Nephron progenitor cell (in vitro differentiated cells): ENCODE measurements around the gene CAMTA1.

ENCODE experiments used
- DNase-seq: peaks from one replicate; pipeline ENCODE4 v3.0.0; 2021
- H3K27ac Mint-ChIP-seq: 2 replicates; pipeline ENCODE4 v1.8.0; 2021; ENCODE audit warnings: mild to moderate bottlenecking, moderate library complexity, mixed read lengths
- H3K27me3 Mint-ChIP-seq: 2 replicates; pipeline ENCODE4 v1.8.0; 2021; ENCODE audit warnings: mild to moderate bottlenecking, low read depth, mixed read lengths; ENCODE audit not compliant: poor library complexity
- H3K36me3 Mint-ChIP-seq: 2 replicates; pipeline ENCODE4 v1.8.0; 2021; ENCODE audit warnings: low read depth, mixed read lengths
- H3K4me1 Mint-ChIP-seq: 2 replicates; pipeline ENCODE4 v1.8.0; 2021; ENCODE audit warnings: mixed read lengths
- H3K4me3 Mint-ChIP-seq: 2 replicates; pipeline ENCODE4 v1.8.0; 2021; ENCODE audit warnings: mild to moderate bottlenecking, moderate library complexity, mixed read lengths
- H3K9me3 Mint-ChIP-seq: 2 replicates; pipeline ENCODE4 v1.8.0; 2021; ENCODE audit warnings: mild to moderate bottlenecking, moderate library complexity, mixed read lengths
- TF ChIP-seq, protein P1 (sequence below): fragments of 200-600 bp; sonication (generic); IDR thresholded peaks from 2 replicates; pipeline ENCODE4 v1.5.0; 2021; ENCODE audit warnings: antibody characterized with exemption

Gene CAMTA1

DNA sequence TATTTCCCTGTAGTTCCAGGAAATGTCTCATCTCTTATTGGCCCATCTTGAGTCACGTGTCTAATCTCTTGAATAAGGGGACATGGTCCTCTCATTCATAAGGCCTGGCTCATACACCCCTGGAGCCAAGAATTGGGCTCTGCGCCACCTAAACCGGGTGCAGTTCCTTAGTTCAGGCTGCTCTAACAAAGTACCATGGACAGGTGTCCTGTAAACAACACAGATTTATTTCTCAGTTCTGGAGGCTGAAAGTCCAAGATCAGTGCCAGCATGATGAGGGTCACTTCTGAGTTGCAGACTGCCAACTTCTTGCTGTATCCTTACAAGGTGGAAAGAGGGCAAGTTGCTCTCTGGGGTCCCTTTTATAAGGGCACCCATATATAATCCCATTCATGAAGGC is 925.6 kb downstream of the CAMTA1 start:
- no peak overlapping the region for H3K4me3 Mint-ChIP-seq
- H3K4me1 Mint-ChIP-seq: peaks cover 4% of the 10 kb centered on the region
- peaks cover 34% of the 10 kb centered on the region for H3K27me3 Mint-ChIP-seq
- H3K9me3 Mint-ChIP-seq: no peaks in the 10 kb centered on the region
- H3K27ac Mint-ChIP-seq: no peak overlapping the region
- no peak for DNase-seq
- TF ChIP-seq, protein P1, sequence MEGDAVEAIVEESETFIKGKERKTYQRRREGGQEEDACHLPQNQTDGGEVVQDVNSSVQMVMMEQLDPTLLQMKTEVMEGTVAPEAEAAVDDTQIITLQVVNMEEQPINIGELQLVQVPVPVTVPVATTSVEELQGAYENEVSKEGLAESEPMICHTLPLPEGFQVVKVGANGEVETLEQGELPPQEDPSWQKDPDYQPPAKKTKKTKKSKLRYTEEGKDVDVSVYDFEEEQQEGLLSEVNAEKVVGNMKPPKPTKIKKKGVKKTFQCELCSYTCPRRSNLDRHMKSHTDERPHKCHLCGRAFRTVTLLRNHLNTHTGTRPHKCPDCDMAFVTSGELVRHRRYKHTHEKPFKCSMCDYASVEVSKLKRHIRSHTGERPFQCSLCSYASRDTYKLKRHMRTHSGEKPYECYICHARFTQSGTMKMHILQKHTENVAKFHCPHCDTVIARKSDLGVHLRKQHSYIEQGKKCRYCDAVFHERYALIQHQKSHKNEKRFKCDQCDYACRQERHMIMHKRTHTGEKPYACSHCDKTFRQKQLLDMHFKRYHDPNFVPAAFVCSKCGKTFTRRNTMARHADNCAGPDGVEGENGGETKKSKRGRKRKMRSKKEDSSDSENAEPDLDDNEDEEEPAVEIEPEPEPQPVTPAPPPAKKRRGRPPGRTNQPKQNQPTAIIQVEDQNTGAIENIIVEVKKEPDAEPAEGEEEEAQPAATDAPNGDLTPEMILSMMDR: no peak
- H3K36me3 Mint-ChIP-seq: peaks cover 5% of the 10 kb centered on the region

DNA sequence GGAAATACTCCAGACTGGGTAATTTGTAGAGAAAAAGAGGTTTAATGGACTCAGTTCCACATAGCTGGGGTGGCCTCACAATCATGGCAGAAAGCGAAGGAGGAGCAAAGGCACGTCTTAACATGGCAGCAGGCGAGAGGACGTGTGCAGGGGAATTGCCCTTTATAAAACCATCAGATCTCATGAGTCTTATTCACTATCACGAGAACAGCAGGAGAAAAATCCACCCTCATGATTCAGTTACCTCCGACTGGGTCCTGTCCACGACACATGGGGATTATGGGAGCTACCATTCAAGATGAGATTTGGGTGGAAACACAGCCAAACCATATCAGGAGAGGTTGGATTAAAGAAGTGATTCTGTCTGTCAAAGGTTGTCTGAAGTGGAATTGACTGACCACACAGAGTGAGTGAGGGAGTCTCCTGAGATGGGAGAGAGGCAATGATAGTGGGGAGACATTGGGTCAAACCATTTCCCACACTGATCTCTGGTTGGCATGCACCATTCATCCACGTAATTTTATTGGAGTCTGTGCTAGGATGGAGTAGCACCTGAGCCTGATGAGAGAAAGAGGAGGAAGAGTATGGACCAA is 927.6 kb downstream of the CAMTA1 start:
- H3K27me3 Mint-ChIP-seq: peaks cover 19% of the 10 kb centered on the region
- peaks cover 5% of the 10 kb centered on the region for H3K36me3 Mint-ChIP-seq
- TF ChIP-seq, protein P1: no peak
- H3K27ac Mint-ChIP-seq: no peak overlapping the region
- no peaks in the 10 kb centered on the region for H3K9me3 Mint-ChIP-seq
- H3K4me1 Mint-ChIP-seq: peaks cover 4% of the 10 kb centered on the region
- no peak for DNase-seq
- no peak overlapping the region for H3K4me3 Mint-ChIP-seq

DNA sequence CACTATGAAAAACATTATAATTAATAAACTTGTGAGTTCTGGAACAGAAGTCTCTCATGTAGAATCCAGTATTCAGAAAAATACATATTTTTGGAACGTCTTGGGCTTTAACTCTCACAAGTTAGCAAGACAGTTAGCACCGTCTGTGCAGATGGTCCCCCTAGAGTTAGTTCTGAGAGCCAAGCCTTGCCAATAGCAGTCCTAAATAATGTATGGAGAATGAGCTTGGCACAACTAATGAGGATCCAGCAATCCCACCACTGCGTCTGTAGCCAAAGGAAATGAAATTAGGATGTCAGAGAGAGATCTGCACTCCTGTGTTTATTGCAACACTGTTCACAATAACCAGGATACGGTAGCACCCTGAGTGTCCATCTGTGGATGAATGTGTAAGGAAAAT is 931.3 kb downstream of the CAMTA1 start:
- no peak overlapping the region for H3K27ac Mint-ChIP-seq
- TF ChIP-seq, protein P1: no peak
- peaks cover 5% of the 10 kb centered on the region for H3K36me3 Mint-ChIP-seq
- peaks cover 12% of the 10 kb centered on the region for H3K4me1 Mint-ChIP-seq
- H3K27me3 Mint-ChIP-seq: peaks cover 26% of the 10 kb centered on the region
- no peaks in the 10 kb centered on the region for H3K9me3 Mint-ChIP-seq
- no peak for DNase-seq
- no peak overlapping the region for H3K4me3 Mint-ChIP-seq

DNA sequence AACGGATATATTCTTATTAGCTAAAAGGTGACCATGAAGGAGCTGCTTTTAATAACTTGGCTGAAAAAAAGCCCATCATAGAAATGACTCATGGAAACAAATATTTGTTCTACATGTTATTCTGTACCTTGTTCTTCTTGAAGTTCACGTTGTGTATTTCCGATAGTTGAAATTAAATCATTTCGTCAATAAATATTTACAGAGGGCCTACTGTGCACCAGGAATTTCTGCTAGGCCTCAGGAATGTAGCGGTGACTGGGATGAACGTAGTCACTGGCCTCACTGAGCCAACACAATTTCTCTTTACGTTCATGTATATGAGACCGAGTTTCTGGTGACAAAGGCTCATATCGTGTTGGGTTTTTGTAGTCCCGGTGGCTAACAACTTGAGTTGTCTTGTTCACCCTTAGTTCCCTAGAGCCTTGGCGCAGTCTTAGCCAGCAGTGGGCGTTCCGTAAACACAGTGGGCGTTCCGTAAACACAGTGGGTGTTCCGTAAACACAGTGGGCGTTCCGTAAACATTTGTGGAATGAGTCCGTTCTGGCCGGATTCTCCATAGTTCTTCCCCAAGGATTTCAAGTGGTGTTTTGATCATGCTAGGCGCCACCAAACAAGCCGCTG is 932.6 kb downstream of the CAMTA1 start:
- no peaks in the 10 kb centered on the region for H3K36me3 Mint-ChIP-seq
- peaks cover 12% of the 10 kb centered on the region for H3K4me1 Mint-ChIP-seq
- H3K4me3 Mint-ChIP-seq: no peak overlapping the region
- DNase-seq: no peak
- H3K27ac Mint-ChIP-seq: no peak overlapping the region
- H3K27me3 Mint-ChIP-seq: peaks cover 22% of the 10 kb centered on the region
- TF ChIP-seq, protein P1: no peak
- H3K9me3 Mint-ChIP-seq: no peaks in the 10 kb centered on the region

DNA sequence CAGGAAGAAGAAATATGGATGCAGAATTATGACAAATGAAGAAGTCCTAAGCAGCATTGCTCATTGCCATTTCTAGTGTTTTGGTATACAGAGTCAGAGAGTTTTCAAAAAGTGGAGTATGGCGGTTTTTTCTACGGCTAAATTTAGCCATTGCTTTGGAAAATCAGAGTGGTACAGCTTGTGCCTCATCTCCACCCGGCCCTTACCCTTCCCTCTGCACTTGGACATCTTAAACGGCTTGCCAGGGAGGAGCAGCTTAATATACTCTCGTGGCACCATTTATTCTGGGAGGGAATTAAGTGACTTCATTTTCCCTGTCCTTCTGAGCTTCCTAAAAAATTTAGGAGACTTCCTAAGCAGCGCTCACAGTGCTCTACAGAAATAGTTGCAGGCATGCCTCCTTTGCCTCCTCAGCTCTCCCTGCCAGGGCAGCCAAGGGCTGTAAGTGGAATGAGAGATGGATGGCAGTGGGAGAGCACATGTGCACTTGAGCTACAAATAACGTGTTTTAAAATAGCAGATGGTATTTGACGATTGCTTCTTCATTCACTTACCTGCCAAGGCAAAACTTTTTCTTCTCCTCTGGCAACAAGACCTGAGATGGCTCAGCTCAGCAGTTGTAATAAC is 934.3 kb downstream of the CAMTA1 start:
- no peaks in the 10 kb centered on the region for H3K9me3 Mint-ChIP-seq
- H3K4me3 Mint-ChIP-seq: no peak overlapping the region
- no peak overlapping the region for H3K27ac Mint-ChIP-seq
- H3K27me3 Mint-ChIP-seq: peaks cover 29% of the 10 kb centered on the region
- H3K36me3 Mint-ChIP-seq: no peaks in the 10 kb centered on the region
- peaks cover 12% of the 10 kb centered on the region for H3K4me1 Mint-ChIP-seq
- TF ChIP-seq, protein P1: no peak
- no peak for DNase-seq
